CD4-positive, alpha-beta memory T cell (primary cell): ENCODE results near the gene TBC1D5. TPM values are rescaled to one million over a fixed set of nuclear protein-coding genes. Genes with fewer than 3 reads are reported as not detected.
"Not testable (repeated sequence)": the region's sequence is repeated elsewhere in the genome, so short reads cannot be mapped to it uniquely, and the experiment has no call there.

ENCODE experiments used
- CTCF ChIA-PET: fragments of 350-600 bp; sonication (Branson Sonifier 250); formaldehyde crosslinking; loops from one replicate; lab custom pipeline; 2021; ENCODE audit warnings: inconsistent platforms; ENCODE audit not compliant: partially characterized antibody; lab: Charles Lee
- POLR2A ChIA-PET: fragments of 350-600 bp; sonication (Branson Sonifier 250); formaldehyde crosslinking; loops from one replicate; lab custom pipeline; 2021; ENCODE audit not compliant: partially characterized antibody; lab: Charles Lee
- DNase-seq, 5 donors: peaks; one replicate each; pipeline versions ENCODE4 v3.0.0 to v3.0.0-alpha.2; 2020 to 2022; ENCODE audit warnings: mixed read lengths in 1 of 5
- H3K27ac ChIP-seq: one replicate; pipeline ENCODE4 v1.7.0; 2013; ENCODE audit warnings: low read depth, low read length
- H3K27me3 ChIP-seq: 2 replicates; pipeline ENCODE4 v1.7.0; 2013; ENCODE audit warnings: mild to moderate bottlenecking, low read length, moderate library complexity; ENCODE audit not compliant: insufficient read depth
- H3K36me3 ChIP-seq: 2 replicates; pipeline ENCODE4 v1.7.0; 2013; ENCODE audit warnings: mild to moderate bottlenecking, low read length, moderate library complexity; ENCODE audit not compliant: insufficient read depth
- H3K4me1 ChIP-seq: 2 replicates; pipeline ENCODE4 v1.7.0; 2013; ENCODE audit warnings: mild to moderate bottlenecking, low read length, moderate library complexity; ENCODE audit not compliant: insufficient read depth
- H3K4me3 ChIP-seq, 2 donors: one replicate each; pipeline ENCODE4 v1.7.0; 2013; ENCODE audit warnings: low read length in 2 of 2, mild to moderate bottlenecking in 1 of 2
- H3K9me3 ChIP-seq, 2 donors: one replicate each; pipeline ENCODE4 v1.7.0; 2013; ENCODE audit warnings: low read length in 2 of 2, control low read depth in 1 of 2; ENCODE audit not compliant: control insufficient read depth in 1 of 2
- H3K27ac Mint-ChIP-seq, 7 donors: one replicate each; pipeline ENCODE4 v1.8.0; 2020 to 2021; ENCODE audit warnings: mixed read lengths in 7 of 7, mild to moderate bottlenecking in 6 of 7, inconsistent platforms in 3 of 7, moderate library complexity in 3 of 7
- H3K27me3 Mint-ChIP-seq, 2 donors: one replicate each; pipeline ENCODE4 v1.8.0; 2020 to 2021; ENCODE audit warnings: mixed read lengths in 2 of 2
- H3K36me3 Mint-ChIP-seq, 2 donors: one replicate each; pipeline ENCODE4 v1.8.0; 2020 to 2021; ENCODE audit warnings: mixed read lengths in 2 of 2, inconsistent platforms in 1 of 2, mild to moderate bottlenecking in 1 of 2
- H3K4me1 Mint-ChIP-seq, 4 donors: one replicate each; pipeline ENCODE4 v1.8.0; 2020 to 2021; ENCODE audit warnings: mixed read lengths in 4 of 4, mild to moderate bottlenecking in 1 of 4
- H3K4me3 Mint-ChIP-seq, 8 donors: one replicate each; pipeline ENCODE4 v1.8.0; 2020 to 2021; ENCODE audit warnings: mixed read lengths in 8 of 8, mild to moderate bottlenecking in 7 of 8, moderate library complexity in 6 of 8, inconsistent platforms in 3 of 8
- H3K9me3 Mint-ChIP-seq, 8 donors: one replicate each; pipeline ENCODE4 v1.8.0; 2020 to 2021; ENCODE audit warnings: mixed read lengths in 8 of 8, mild to moderate bottlenecking in 5 of 8, inconsistent platforms in 3 of 8, moderate library complexity in 1 of 8
- intact Hi-C: fragments of 100-400 bp; cut with micrococcal nuclease; formaldehyde crosslinking; loops from one replicate; pipeline ENCODE4 v1.15.1; 2023
- polyA plus RNA-seq, 2 donors: library from polyadenylated mRNA; unstranded; fragments of 300-500 nt; fragmentation: Illumina TruSeq; gene quantifications; one replicate each; pipeline ENCODE4 v1.2.3, GENCODE V29; 2021
- total RNA-seq, 2 experiments: library from RNA; stranded (reverse); gene quantifications; one replicate each; pipeline ENCODE4 v1.2.3, GENCODE V29; 2021

TBC1D5 gene
- total and polyA plus RNA-seq, 4 experiments from 2014 or later, result 21.2 to 52.2 (median 43.3) TPM

- Histone ChIP-seq H3K9me3 (no peaks in the 10 kb centered on the region), H3K4me3 (no peak overlapping the region), H3K4me1 (peaks cover 24% of the 10 kb centered on the region), H3K36me3 (no peaks in the 10 kb centered on the region), H3K27ac (no peak overlapping the region), H3K27me3 (no peaks in the 10 kb centered on the region)
- Mint-ChIP-seq H3K9me3 (no peaks in the 10 kb centered on the region), H3K4me3 (no peak overlapping the region), H3K27me3 (no peaks in the 10 kb centered on the region), H3K36me3 (peaks cover 27 to 35% of the 10 kb centered on the region in 2 donors), H3K4me1 (peaks cover 27 to 50% (median 35%) of the 10 kb centered on the region in 4 donors), H3K27ac (no peak overlapping the region)
- intact Hi-C loops, result no loop called here
- CTCF ChIA-PET, result no interaction called here
- POLR2A ChIA-PET, result interaction anchor here (1.1 to 1.3 kb wide), 2 partner anchors 9 kb away, joined by 3 to 10 read pairs; partner anchors contain the start of gene TBC1D5
- DNase-seq, result no peak
Observed at GRCh38 chr3:17733768-17734167, 8.7 kb downstream of the TBC1D5 start.

DNA sequence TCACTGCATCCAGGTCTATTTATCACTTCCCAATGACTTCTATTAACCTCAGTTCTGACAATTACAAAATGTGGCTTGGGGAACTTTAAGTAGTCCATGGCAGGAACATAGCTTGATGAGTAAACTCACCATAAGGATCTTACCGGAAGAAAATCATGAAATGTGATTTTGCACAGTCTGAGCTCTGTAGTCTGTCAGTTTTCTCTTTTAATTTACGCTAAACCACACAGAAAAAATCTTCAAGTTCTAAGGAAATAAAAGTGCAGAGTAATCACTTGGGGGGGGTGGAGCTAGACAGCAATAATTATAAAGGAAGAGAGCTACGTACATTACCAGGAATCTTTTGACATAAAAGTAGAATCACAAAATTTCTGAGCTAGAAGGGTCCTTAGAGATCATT, 9.2 kb downstream of the TBC1D5 start:
- ChIA-PET POLR2A (interaction anchor here (1.3 kb wide), 1 partner anchor 9 kb away, joined by 10 read pairs; the partner anchor contains the start of gene TBC1D5), CTCF (no interaction called here)
- Histone ChIP-seq H3K36me3 (no peaks in the 10 kb centered on the region), H3K4me3 (no peak overlapping the region), H3K4me1 (peaks cover 24% of the 10 kb centered on the region), H3K27ac (no peak overlapping the region), H3K9me3 (no peaks in the 10 kb centered on the region), H3K27me3 (no peaks in the 10 kb centered on the region)
- DNase-seq, result no peak
- no peaks in the 10 kb centered on the region for H3K27me3 Mint-ChIP-seq
- no peaks in the 10 kb centered on the region for H3K9me3 Mint-ChIP-seq
- H3K27ac Mint-ChIP-seq, result peak overlapping the region in 2 of 7 donors; percentile 6 to 49
- H3K4me3 Mint-ChIP-seq, result peak overlapping the region in 5 of 8 donors; percentile 5 to 49 (median 8)
- H3K4me1 Mint-ChIP-seq, result peaks cover 25 to 47% (median 31%) of the 10 kb centered on the region in 4 donors
- intact Hi-C loops, result no loop called here
- peaks cover 28 to 37% of the 10 kb centered on the region in 2 donors for H3K36me3 Mint-ChIP-seq

DNA sequence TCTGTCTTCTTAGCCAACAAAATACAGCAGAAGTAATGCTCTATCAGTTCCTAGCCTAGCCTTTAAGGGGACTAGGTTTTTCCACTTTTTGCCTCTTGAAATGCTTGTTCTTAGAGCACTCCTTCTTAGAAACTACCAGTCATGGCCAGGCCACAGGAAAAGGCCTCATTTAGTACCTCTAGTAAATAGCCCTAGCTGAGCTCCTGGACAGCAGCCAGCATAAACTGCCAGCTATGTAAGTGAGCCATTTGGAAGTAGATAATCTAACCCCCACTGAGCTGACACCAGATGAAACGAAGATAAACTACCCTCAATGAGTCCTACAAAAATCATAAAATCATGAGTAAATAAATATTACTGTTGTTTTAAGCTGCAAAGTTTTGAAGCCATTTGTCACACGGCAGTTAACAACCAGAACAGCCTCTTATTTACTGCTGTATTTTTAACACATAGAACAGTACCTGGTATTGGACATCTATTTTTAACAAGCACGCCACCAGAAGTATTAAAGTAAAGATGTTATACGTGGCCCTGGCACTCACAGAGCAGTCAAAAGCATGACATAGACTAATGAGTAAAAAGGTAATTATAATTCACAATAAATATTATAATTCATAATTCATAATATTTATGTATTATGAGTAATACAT, 12.0 kb downstream of the TBC1D5 start:
- peak overlapping the region in 2 of 7 donors; percentile 53 to 66 for H3K27ac Mint-ChIP-seq
- ChIA-PET CTCF (interaction anchor here (1.5 kb wide), 1 partner anchor 14 kb away, joined by 3 read pairs; no protein-coding TSS in a partner anchor), POLR2A (no interaction called here)
- no peak overlapping the region for H3K4me3 Mint-ChIP-seq
- H3K4me1 ChIP-seq, result peaks cover 13% of the 10 kb centered on the region
- H3K27me3 Mint-ChIP-seq, result no peaks in the 10 kb centered on the region
- H3K27me3 ChIP-seq, result no peaks in the 10 kb centered on the region
- DNase-seq, result no peak
- intact Hi-C loops, result no loop called here
- H3K4me3 ChIP-seq, result no peak overlapping the region
- H3K9me3 Mint-ChIP-seq, result peaks cover 0 to 5% (median 0%) of the 10 kb centered on the region in 8 donors
- H3K36me3 ChIP-seq, result no peaks in the 10 kb centered on the region
- H3K9me3 ChIP-seq, result no peaks in the 10 kb centered on the region
- H3K36me3 Mint-ChIP-seq, result peaks cover 39 to 54% of the 10 kb centered on the region in 2 donors
- H3K27ac ChIP-seq, result no peak overlapping the region
- H3K4me1 Mint-ChIP-seq, result peaks cover 16 to 32% (median 21%) of the 10 kb centered on the region in 4 donors

GRCh38 chr3:17726313-17726712, 16.1 kb downstream of the TBC1D5 start:
- Mint-ChIP-seq H3K27ac (no peak overlapping the region), H3K9me3 (peaks cover 0 to 5% (median 0%) of the 10 kb centered on the region in 8 donors), H3K4me3 (no peak overlapping the region)

DNA sequence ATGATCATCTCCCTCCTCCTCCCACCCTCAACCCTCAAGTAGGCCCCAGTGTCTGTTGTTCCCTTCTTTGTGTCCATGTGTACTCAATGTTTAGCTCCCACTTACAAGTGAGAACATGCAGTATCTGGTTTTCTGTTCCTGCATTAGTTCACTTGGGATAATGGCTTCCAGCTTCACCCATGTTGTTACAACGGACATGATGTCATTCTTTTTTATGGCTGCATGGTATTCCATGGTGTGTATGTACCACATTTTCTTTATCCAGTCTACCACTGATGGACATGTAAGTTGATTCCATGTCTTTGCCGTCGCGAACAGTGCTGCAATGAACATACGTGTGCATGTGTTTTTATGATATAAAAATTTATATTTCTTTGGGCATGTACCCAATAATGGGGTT, 16.6 kb downstream of the TBC1D5 start:
- peaks cover 29 to 47% of the 10 kb centered on the region in 2 donors for H3K36me3 Mint-ChIP-seq
- intact Hi-C loops, H3K4me3 ChIP-seq, H3K4me1 ChIP-seq, DNase-seq, H3K4me1 Mint-ChIP-seq, H3K27ac ChIP-seq, H3K36me3 ChIP-seq, H3K27me3 Mint-ChIP-seq, CTCF ChIA-PET, H3K9me3 ChIP-seq, H3K9me3 Mint-ChIP-seq, POLR2A ChIA-PET, H3K27ac Mint-ChIP-seq, H3K27me3 ChIP-seq, H3K4me3 Mint-ChIP-seq: not testable (repeated sequence)

More at GRCh38 chr3:17726313-17726712, 16.1 kb downstream of the TBC1D5 start:
- intact Hi-C loops, result no loop called here
- ChIA-PET CTCF (no interaction called here), POLR2A (no interaction called here)
- Mint-ChIP-seq H3K27me3 (no peaks in the 10 kb centered on the region), H3K36me3 (peaks cover 29 to 50% of the 10 kb centered on the region in 2 donors), H3K4me1 (peaks cover 0 to 6% (median 5%) of the 10 kb centered on the region in 4 donors)
- Histone ChIP-seq H3K27ac (no peak overlapping the region), H3K4me3 (no peak overlapping the region), H3K9me3 (no peaks in the 10 kb centered on the region), H3K4me1 (no peaks in the 10 kb centered on the region), H3K27me3 (no peaks in the 10 kb centered on the region), H3K36me3 (no peaks in the 10 kb centered on the region)
- no peak for DNase-seq

DNA sequence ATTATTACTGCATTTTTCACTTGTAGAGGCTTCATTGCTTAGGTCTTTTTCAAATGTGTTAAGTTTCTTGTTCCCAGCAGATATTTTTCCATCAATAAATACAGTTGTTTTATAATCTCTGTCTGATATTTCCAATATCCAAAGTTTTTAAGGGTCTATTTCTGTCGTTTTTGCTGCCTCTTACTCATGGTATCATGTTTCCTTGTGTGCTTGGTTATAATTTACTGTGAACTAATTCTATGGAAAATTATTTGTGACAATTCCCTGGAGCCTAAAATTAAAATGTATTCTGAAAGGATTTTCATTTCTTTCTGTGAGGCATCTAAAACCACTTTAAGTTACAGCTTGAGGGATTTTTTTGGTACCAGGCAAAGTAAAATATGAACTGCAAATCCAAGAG, 17.5 kb downstream of the TBC1D5 start:
- H3K27ac Mint-ChIP-seq, result no peak overlapping the region

DNA sequence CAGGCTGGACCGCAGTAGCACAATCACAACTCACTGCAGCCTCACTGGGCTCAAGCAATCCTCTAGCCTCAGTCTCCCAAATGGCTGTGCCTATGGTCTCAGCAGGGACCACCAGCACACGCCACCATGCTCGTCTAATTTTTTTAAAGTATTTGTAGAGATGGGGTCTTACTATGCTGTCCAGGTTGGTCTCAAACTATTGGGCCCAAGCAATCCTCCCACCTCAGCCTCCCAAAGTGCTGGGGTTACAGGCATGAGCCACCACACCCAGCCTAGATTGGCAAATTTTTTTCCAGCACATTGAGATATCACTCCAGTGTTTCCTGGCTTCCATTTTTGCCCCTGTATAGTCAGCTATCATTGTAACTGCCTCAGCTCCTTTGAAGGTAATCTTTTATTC, 18.3 kb downstream of the TBC1D5 start:
- CTCF ChIA-PET, result no interaction called here
- Histone ChIP-seq H3K9me3 (no peaks in the 10 kb centered on the region), H3K4me1 (no peaks in the 10 kb centered on the region), H3K4me3 (no peak overlapping the region), H3K36me3 (no peaks in the 10 kb centered on the region), H3K27ac (no peak overlapping the region), H3K27me3 (no peaks in the 10 kb centered on the region)
- no peak overlapping the region for H3K4me3 Mint-ChIP-seq
- peaks cover 22 to 37% of the 10 kb centered on the region in 2 donors for H3K36me3 Mint-ChIP-seq
- peaks cover 0 to 5% (median 0%) of the 10 kb centered on the region in 4 donors for H3K4me1 Mint-ChIP-seq
- no peak for DNase-seq
- no peak overlapping the region for H3K27ac Mint-ChIP-seq
- intact Hi-C loops, result no loop called here
- POLR2A ChIA-PET, result no interaction called here
- no peaks in the 10 kb centered on the region for H3K27me3 Mint-ChIP-seq
- peaks cover 0 to 5% (median 0%) of the 10 kb centered on the region in 8 donors for H3K9me3 Mint-ChIP-seq

More for the DNA sequence above, 17.5 kb downstream of the TBC1D5 start:
- peaks cover 0 to 5% (median 0%) of the 10 kb centered on the region in 8 donors for H3K9me3 Mint-ChIP-seq
- Histone ChIP-seq H3K4me1 (no peaks in the 10 kb centered on the region), H3K4me3 (no peak overlapping the region), H3K9me3 (no peaks in the 10 kb centered on the region), H3K27ac (no peak overlapping the region), H3K27me3 (no peaks in the 10 kb centered on the region), H3K36me3 (no peaks in the 10 kb centered on the region)
- CTCF ChIA-PET, result no interaction called here
- H3K36me3 Mint-ChIP-seq, result peaks cover 26 to 40% of the 10 kb centered on the region in 2 donors
- DNase-seq, result no peak
- no peaks in the 10 kb centered on the region for H3K27me3 Mint-ChIP-seq
- peaks cover 0 to 3% (median 0%) of the 10 kb centered on the region in 4 donors for H3K4me1 Mint-ChIP-seq
- no peak overlapping the region for H3K4me3 Mint-ChIP-seq
- intact Hi-C loops, result no loop called here
- POLR2A ChIA-PET, result no interaction called here
